ENCODE results near the gene TMEM131L.
A peak's percentile ranks its signal among the peaks of the same experiment; 100 is the strongest.
"Not testable (repeated sequence)": the region's sequence is repeated elsewhere in the genome, so short reads cannot be mapped to it uniquely, and the experiment has no call there.

TMEM131L gene

GRCh38 chr4:153589703-153590595, 123.8 kb downstream of the TMEM131L start:
- H3K4me3 Mint-ChIP-seq: no peak overlapping the region
- H3K9me3 Mint-ChIP-seq: no peaks in the 10 kb centered on the region
- no peaks in the 10 kb centered on the region for H3K27me3 Mint-ChIP-seq
- no peak for ATAC-seq (replicated peaks)
- peaks cover 0 to 1% of the 10 kb centered on the region in 2 donors for H3K4me1 Mint-ChIP-seq (ENCODE audit: low read depth in 2 of 2)
- H3K27ac Mint-ChIP-seq: peak overlapping the region in 1 of 2 donors; percentile 23
- DNase-seq: no peak
- peaks cover 83% of the 10 kb centered on the region for H3K36me3 Mint-ChIP-seq (ENCODE audit: insufficient read depth)

- Mint-ChIP-seq H3K9me3 (no peaks in the 10 kb centered on the region), H3K27me3 (no peaks in the 10 kb centered on the region), H3K36me3 (ENCODE audit: insufficient read depth) (peaks cover 87% of the 10 kb centered on the region), H3K4me3 (no peak overlapping the region), H3K27ac (no peak overlapping the region), H3K4me1 (ENCODE audit: low read depth in 2 of 2) (peaks cover 0 to 1% of the 10 kb centered on the region in 2 donors)
- ATAC-seq (replicated peaks) (no peak), DNase-seq (no peak)
Observed at GRCh38 chr4:153591441-153591840, 125.3 kb downstream of the TMEM131L start.

- Mint-ChIP-seq H3K9me3 (no peaks in the 10 kb centered on the region), H3K4me1 (ENCODE audit: low read depth in 2 of 2) (peaks cover 0 to 1% of the 10 kb centered on the region in 2 donors), H3K36me3 (ENCODE audit: insufficient read depth) (peaks cover 88% of the 10 kb centered on the region), H3K27ac (no peak overlapping the region), H3K27me3 (no peaks in the 10 kb centered on the region), H3K4me3 (no peak overlapping the region)
- no peak for ATAC-seq (replicated peaks)
- no peak for DNase-seq
Observed at GRCh38 chr4:153592064-153592463, 125.9 kb downstream of the TMEM131L start.

GRCh38 chr4:153593161-153593560, 127.0 kb downstream of the TMEM131L start:
- no peak for DNase-seq
- Mint-ChIP-seq H3K4me1 (ENCODE audit: low read depth in 2 of 2) (peaks cover 0 to 1% of the 10 kb centered on the region in 2 donors), H3K27me3 (no peaks in the 10 kb centered on the region), H3K36me3 (ENCODE audit: insufficient read depth) (peaks cover 90% of the 10 kb centered on the region), H3K4me3 (no peak overlapping the region), H3K27ac (no peak overlapping the region), H3K9me3 (no peaks in the 10 kb centered on the region)
- ATAC-seq (replicated peaks): no peak

- ATAC-seq (replicated peaks) (no peak), DNase-seq (no peak)
- peaks cover 88% of the 10 kb centered on the region for H3K36me3 Mint-ChIP-seq (ENCODE audit: insufficient read depth)
- no peaks in the 10 kb centered on the region for H3K27me3 Mint-ChIP-seq
- H3K9me3 Mint-ChIP-seq: no peaks in the 10 kb centered on the region
- H3K4me3 Mint-ChIP-seq: no peak overlapping the region
- H3K4me1 Mint-ChIP-seq (ENCODE audit: low read depth in 2 of 2): peaks cover 0 to 1% of the 10 kb centered on the region in 2 donors
- H3K27ac Mint-ChIP-seq: no peak overlapping the region
Observed at GRCh38 chr4:153594210-153594609, 128.1 kb downstream of the TMEM131L start.

- Mint-ChIP-seq H3K4me3 (no peak overlapping the region), H3K27me3 (no peaks in the 10 kb centered on the region), H3K4me1 (ENCODE audit: low read depth in 2 of 2) (no peaks in the 10 kb centered on the region), H3K9me3 (no peaks in the 10 kb centered on the region), H3K27ac (peak overlapping the region; percentile 12 to 53), H3K36me3 (ENCODE audit: insufficient read depth) (peaks cover 91% of the 10 kb centered on the region)
- no peak for ATAC-seq (replicated peaks)
- DNase-seq: no peak
Observed at GRCh38 chr4:153595894-153596601, 129.9 kb downstream of the TMEM131L start.

- H3K9me3 Mint-ChIP-seq: no peaks in the 10 kb centered on the region
- ATAC-seq (replicated peaks): no peak
- no peak overlapping the region for H3K4me3 Mint-ChIP-seq
- no peak for DNase-seq
- H3K27ac Mint-ChIP-seq: peak overlapping the region in 1 of 2 donors; percentile 16
- H3K36me3 Mint-ChIP-seq (ENCODE audit: insufficient read depth): peaks cover 80% of the 10 kb centered on the region
- no peaks in the 10 kb centered on the region for H3K4me1 Mint-ChIP-seq (ENCODE audit: low read depth in 2 of 2)
- H3K27me3 Mint-ChIP-seq: no peaks in the 10 kb centered on the region
Observed at GRCh38 chr4:153602758-153603157, 136.6 kb downstream of the TMEM131L start.

GRCh38 chr4:153603258-153603657, 137.1 kb downstream of the TMEM131L start:
- H3K9me3 Mint-ChIP-seq: no peaks in the 10 kb centered on the region
- H3K36me3 Mint-ChIP-seq (ENCODE audit: insufficient read depth): peaks cover 79% of the 10 kb centered on the region
- no peaks in the 10 kb centered on the region for H3K27me3 Mint-ChIP-seq
- DNase-seq: no peak
- peak overlapping the region in 1 of 2 donors; percentile 16 for H3K27ac Mint-ChIP-seq
- H3K4me3 Mint-ChIP-seq: no peak overlapping the region
- no peaks in the 10 kb centered on the region for H3K4me1 Mint-ChIP-seq (ENCODE audit: low read depth in 2 of 2)
- ATAC-seq (replicated peaks): no peak

- no peaks in the 10 kb centered on the region for H3K27me3 Mint-ChIP-seq
- ATAC-seq (replicated peaks) (no peak), DNase-seq (no peak)
- H3K9me3 Mint-ChIP-seq: no peaks in the 10 kb centered on the region
- H3K27ac Mint-ChIP-seq: no peak overlapping the region
- peaks cover under 1 to 1% of the 10 kb centered on the region in 2 donors for H3K4me1 Mint-ChIP-seq (ENCODE audit: low read depth in 2 of 2)
- H3K4me3 Mint-ChIP-seq: no peak overlapping the region
- peaks cover 78% of the 10 kb centered on the region for H3K36me3 Mint-ChIP-seq (ENCODE audit: insufficient read depth)
Observed at GRCh38 chr4:153603835-153604234, 137.7 kb downstream of the TMEM131L start.

GRCh38 chr4:153609070-153609469, 142.9 kb downstream of the TMEM131L start:
- not testable (repeated sequence) for H3K4me3 Mint-ChIP-seq; ATAC-seq (replicated peaks)
- peaks cover 9 to 10% of the 10 kb centered on the region in 2 donors for H3K4me1 Mint-ChIP-seq (ENCODE audit: low read depth in 2 of 2)

GRCh38 chr4:153610623-153611376, 144.6 kb downstream of the TMEM131L start:
- Mint-ChIP-seq H3K9me3 (no peaks in the 10 kb centered on the region), H3K36me3 (ENCODE audit: insufficient read depth) (peaks cover 64% of the 10 kb centered on the region), H3K27me3 (no peaks in the 10 kb centered on the region), H3K27ac (peak overlapping the region in 1 of 2 donors; percentile 55), H3K4me1 (ENCODE audit: low read depth in 2 of 2) (peaks cover 23 to 26% of the 10 kb centered on the region in 2 donors), H3K4me3 (no peak overlapping the region)
- DNase-seq (no peak), ATAC-seq (replicated peaks) (no peak)

More at GRCh38 chr4:153609070-153609469, 142.9 kb downstream of the TMEM131L start:
- peaks cover 73% of the 10 kb centered on the region for H3K36me3 Mint-ChIP-seq (ENCODE audit: insufficient read depth)
- H3K27me3 Mint-ChIP-seq, H3K9me3 Mint-ChIP-seq, DNase-seq, H3K27ac Mint-ChIP-seq: not testable (repeated sequence)

GRCh38 chr4:153611679-153612078, 145.5 kb downstream of the TMEM131L start:
- Mint-ChIP-seq H3K27me3 (no peaks in the 10 kb centered on the region), H3K27ac (peak overlapping the region in 1 of 2 donors; percentile 23), H3K9me3 (no peaks in the 10 kb centered on the region), H3K36me3 (ENCODE audit: insufficient read depth) (peaks cover 61% of the 10 kb centered on the region), H3K4me1 (ENCODE audit: low read depth in 2 of 2) (peaks cover 29 to 32% of the 10 kb centered on the region in 2 donors), H3K4me3 (no peak overlapping the region)
- no peak for DNase-seq
- ATAC-seq (replicated peaks): no peak

- no peak overlapping the region for H3K27ac Mint-ChIP-seq
- no peak for DNase-seq
- peaks cover 29 to 35% of the 10 kb centered on the region in 2 donors for H3K4me1 Mint-ChIP-seq (ENCODE audit: low read depth in 2 of 2)
- no peaks in the 10 kb centered on the region for H3K9me3 Mint-ChIP-seq
- no peak overlapping the region for H3K4me3 Mint-ChIP-seq
- peaks cover 68% of the 10 kb centered on the region for H3K36me3 Mint-ChIP-seq (ENCODE audit: insufficient read depth)
- no peaks in the 10 kb centered on the region for H3K27me3 Mint-ChIP-seq
- ATAC-seq (replicated peaks): no peak
Observed at GRCh38 chr4:153612878-153613277, 146.7 kb downstream of the TMEM131L start.
